Midbrain (tissue), 1 donor: Measurements from ENCODE around the gene RNF32.
"Not testable (repeated sequence)": the region's sequence is repeated elsewhere in the genome, so short reads cannot be mapped to it uniquely, and the experiment has no call there.

Experiments
- DNase-seq: peaks from one replicate; lab custom pipeline; 2025; lab: John Stamatoyannopoulos, UW

RNF32 gene

GRCh38 chr7:156642306-156643045 is 1.9 kb downstream of the RNF32 start:
- DNase-seq = no peak

GRCh38 chr7:156647330-156647729 is 6.8 kb downstream of the RNF32 start:
- not testable (repeated sequence) for DNase-seq

DNA sequence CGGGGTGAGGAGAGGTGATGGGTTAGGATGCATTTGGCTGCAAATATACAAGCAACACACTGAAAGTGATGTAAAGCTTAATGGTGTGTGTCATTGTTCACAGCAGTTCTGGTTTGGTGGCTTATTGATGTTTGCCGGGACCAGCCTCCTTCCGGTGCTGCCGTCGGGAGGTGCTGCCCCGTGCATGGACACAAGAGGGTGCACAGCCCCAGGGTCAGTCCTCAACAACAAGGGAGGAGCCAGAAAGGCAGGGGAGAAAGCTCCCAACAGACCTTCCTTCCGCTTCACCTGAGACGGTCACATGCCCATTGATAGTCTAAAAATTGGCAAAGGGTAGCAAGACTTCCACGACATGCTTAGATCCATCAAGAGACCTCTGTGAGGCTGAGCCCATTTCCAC is 9.5 kb downstream of the RNF32 start:
- no peak for DNase-seq

DNA sequence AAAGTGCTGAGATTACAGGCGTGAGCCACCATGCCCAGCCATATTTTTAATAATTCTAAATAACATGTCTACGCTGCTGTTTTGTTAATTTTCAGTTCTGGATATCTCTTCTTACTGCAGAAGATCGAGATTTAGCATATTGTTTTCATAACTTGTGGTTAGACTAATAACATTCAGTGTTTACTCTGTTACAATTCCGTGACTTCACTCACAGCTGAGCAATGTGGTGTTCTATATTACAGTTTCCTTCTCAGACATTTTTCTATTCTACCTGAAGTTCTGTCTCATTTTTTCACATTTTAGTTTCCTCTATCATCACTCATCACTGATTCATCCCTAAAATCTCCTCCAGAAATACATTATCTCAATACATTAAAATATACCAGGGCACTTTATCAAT is 10.9 kb downstream of the RNF32 start:
- no peak for DNase-seq

DNA sequence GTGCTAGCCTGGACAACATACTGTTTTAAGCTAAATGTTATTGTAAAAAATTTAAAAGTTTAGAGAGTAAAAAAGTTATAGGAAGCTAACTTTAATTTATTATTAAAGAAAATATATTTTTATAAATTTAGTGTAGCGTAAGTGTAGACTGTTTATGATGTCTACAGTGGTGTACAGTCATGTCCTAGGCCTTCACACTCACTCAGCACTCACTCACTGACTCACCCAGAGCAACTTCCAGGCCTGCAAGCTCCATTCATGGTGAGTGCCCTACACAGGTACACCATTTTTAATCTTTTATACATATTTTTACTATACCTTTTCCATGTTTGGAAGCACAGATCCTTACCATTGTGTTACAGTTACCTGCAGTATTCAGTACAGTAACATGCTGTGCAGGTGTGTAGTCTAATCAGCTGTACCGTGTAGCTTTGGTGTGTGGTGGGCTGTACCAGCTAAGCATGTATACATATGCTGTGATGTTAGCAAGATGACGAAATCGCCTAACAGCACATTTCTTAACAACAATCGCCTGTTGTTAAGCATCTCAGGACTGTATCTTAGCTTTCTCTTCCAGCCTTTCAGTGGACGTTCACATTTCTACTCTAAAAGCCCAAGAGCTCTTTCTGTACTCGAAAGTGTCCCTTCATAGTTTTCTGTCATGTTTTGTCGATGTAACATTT is 12.5 kb downstream of the RNF32 start:
- no peak for DNase-seq

GRCh38 chr7:156654511-156655234 is 14.1 kb downstream of the RNF32 start:
- no peak for DNase-seq

DNA sequence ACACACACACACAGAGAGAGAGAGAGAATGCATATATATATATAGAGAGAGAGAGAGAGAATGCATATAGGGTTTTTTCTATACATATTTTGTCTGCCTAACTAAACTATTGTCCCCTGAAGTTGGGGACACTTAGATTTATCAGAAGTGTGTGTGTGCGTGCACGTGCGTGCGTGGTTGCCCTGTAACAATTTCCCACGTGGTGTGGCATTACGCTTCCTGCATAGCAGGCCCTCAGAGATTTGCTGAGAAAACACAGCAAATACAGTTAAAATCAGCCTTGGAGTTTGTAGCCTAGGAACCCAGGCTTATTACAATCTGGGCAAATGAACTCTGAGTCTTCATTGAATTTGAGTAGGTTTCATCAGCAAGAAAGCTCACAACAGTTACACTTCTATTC is 14.7 kb downstream of the RNF32 start:
- no peak for DNase-seq

DNA sequence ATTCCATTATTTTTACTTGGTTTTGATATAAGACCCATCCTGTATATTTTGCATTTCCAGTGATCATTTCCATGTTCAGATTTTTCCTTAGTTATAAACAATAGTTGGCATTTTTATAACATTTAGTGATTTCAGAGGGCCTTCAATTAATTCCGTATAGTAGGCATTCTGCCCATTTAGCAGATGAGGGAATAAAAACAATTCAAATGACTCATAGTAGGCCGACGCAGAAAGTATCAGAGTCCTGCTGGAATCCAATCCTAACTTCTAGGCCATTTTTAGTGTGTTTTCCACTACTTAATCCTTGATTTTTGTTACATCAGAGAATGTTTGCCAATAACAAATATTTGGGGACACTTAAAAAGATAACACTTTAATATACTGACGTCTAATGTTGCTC is 15.4 kb downstream of the RNF32 start:
- DNase-seq = no peak

DNA sequence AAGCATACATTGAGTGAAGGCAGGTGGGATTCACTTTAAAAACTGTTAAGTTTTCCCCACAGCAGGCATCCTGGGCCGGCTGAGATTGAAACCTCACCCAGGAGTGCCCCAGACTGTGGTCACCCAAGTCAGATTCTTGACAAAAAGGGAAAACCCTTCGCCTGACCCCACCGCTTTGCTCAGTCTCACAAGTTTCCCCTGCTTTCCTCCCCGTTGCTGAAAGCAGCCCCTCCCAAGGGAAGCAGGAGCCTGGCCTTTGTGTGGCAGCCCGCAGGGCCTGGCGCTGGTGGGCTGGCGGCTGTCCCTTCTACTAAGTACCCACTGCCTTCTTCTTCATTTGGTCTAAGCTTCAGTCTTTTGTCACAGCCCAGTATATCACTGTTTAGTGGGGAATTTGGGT is 16.0 kb downstream of the RNF32 start:
- DNase-seq = no peak

- DNase-seq = no peak
Measured at GRCh38 chr7:156657681-156658080, 17.1 kb downstream of the RNF32 start.

GRCh38 chr7:156659203-156659602 is 18.6 kb downstream of the RNF32 start:
- no peak for DNase-seq

DNA sequence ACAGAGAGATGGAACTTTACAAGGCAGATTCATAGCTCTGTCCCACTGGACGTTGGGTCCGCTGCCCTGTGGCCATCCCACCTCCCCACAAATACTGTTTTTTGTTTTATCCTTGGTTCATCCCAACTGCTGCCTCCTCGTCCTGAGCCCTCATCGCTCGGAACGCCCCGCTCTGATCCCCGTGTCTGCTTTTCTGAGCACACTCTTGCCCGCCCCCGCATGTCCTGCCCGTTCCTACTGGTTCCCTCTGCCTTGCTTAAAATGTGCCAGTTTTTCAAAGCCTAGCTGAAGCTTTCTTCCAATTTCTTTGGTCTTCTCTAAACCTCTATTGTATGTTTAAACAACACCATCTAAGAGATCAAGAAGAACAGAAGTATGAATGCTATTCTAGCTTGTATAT is 19.4 kb downstream of the RNF32 start:
- DNase-seq = no peak

GRCh38 chr7:156661637-156662036 is 21.1 kb downstream of the RNF32 start:
- no peak for DNase-seq

- DNase-seq = no peak
Measured at GRCh38 chr7:156662277-156662676, 21.7 kb downstream of the RNF32 start.

DNA sequence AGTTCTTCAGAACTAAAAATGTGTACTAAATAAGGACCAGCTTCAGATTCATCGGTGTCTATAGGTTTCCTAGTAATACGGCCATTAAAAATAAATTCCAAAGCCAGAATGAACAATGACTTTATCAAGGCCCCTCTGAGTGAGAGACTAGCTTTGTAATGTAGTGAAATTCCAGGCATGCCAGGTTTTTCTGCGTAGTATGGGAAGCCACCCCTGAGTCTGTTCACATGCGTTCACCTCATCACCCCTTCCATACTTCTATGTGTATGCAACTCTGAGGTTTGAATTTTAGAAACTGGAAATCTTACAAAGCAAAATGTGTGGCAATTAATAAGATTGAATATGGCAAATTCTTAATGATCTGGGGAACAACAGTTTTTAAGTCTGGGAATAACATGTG is 24.5 kb downstream of the RNF32 start:
- DNase-seq = no peak

- no peak for DNase-seq
Measured at GRCh38 chr7:156666368-156667109, 26.0 kb downstream of the RNF32 start.

- DNase-seq = no peak
Measured at GRCh38 chr7:156667110-156667426, 26.5 kb downstream of the RNF32 start.

- DNase-seq = no peak
Measured at GRCh38 chr7:156668130-156668741, 27.7 kb downstream of the RNF32 start.

- DNase-seq = no peak
Measured at GRCh38 chr7:156669035-156669828, 28.7 kb downstream of the RNF32 start.

GRCh38 chr7:156673454-156673853 is 32.9 kb downstream of the RNF32 start:
- no peak for DNase-seq

DNA sequence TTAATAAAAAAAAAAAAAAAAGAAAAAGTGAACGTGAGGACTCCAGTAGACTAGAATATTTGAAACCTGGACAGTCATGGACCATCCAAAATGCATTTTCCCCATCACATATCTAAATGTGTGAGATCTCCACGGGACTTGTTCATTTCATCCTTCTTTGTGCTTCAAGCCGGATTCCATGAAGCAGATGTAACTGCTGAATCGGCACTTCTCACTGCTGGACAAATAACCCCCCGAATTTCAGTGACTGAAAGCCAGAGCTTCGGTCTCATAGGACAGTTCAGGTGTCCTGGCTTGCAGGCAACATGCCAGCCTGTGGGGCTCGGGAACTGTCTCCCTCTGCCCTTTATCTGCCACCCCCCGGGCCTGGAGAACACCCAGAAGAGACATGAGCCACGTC is 33.3 kb downstream of the RNF32 start:
- DNase-seq = no peak
